ENCODE measurements around the gene CH25H.
"Not testable (repeated sequence)": the region's sequence is repeated elsewhere in the genome, so short reads cannot be mapped to it uniquely, and the experiment has no call there.

The CH25H gene, protein sequence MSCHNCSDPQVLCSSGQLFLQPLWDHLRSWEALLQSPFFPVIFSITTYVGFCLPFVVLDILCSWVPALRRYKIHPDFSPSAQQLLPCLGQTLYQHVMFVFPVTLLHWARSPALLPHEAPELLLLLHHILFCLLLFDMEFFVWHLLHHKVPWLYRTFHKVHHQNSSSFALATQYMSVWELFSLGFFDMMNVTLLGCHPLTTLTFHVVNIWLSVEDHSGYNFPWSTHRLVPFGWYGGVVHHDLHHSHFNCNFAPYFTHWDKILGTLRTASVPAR

DNA sequence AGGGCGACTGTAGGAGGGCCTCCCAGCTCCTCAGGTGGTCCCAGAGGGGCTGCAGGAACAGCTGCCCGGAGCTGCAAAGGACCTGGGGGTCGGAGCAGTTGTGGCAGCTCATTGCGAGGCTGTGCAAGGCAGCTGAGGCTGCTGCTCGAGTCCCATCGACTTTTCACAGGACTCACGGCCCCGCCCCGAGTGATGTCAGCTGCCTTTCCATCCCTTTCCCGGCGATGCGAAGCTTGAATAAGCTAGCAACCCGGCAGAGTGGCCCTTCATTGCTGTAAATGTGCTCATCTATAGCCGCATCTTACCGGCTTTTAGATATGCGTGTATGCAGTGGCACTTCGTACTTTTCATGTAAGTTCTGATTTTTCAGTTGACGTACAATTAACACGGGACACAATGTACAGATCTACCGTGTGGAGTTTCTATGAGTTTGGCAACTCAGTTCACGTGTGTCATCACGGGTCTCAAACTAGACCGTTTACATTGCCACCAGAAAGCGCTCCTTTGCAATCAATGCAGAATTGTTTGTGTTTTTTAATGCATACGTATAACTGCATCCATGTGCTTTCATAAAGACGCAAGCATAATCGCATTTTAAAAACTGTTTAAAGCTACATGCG is at the start of gene CH25H:
CH25H (minus strand) TSS at position 137 of the 620 bp plus-strand sequence; CDS start at position 112, 25 bp downstream.
- DNase-seq = peak in 1 of 2 experiments; percentile 41

DNA sequence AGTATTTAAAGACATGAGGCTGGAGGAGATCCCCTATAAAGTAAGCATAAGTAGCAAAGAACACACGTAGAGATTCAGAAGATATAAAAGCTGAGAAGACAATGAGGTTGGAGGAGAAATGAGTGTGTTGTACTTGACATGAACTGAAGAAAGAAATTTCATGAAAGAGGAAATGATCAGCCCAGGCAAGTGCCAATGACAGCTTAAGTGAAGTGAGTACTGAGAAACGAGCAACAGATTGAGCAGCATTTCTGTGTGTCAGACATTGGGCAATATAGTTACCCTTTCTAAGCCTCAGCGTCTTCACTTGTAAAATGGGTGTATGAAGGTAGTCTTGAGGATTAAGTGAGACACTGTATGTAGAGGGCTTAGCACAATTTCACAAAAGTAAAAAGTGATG is 49.2 kb upstream of the CH25H start:
- no peak for DNase-seq

DNA sequence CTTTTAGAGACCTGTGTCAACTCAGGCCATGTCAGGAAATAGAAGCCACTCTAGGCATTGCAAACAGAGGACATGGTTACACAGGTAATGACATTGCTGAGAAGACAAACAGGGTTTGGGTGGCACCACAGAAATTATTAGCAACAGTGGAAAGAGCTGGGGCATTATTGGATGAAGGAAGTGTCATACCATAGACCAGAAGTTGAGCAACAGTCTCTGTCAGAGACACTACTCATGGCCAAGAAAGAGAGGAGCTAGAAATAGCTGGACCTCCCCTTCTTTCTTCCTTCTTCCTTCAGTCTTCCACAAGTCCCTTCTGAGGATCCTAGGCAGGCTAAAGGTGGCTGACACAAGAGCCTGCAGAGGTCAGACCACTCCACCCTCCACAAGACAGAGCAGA is 48.7 kb upstream of the CH25H start:
- DNase-seq = no peak

DNA sequence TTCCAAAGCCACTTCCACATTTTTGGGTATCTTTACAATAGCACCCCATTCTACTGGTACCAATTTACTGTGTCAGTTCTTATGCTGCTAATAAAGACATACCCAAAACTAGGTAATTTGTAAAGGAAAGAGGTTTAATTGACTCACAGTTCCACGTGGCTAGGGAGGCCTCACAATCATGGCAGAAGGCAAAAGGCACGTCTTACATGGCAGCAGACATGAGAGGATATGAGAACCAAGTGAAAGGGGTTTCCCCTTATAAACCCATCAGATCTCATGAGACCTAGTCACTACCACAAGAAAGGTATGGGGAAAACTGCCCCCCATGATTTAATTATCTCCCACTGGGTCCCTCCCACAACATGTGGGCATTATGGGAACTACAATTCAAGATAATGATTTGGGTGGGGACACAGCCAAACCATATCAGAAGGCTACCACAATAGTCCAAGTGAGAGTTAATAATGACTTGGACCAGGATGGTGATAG is 48.0 kb upstream of the CH25H start:
- not testable (repeated sequence) for DNase-seq

DNA sequence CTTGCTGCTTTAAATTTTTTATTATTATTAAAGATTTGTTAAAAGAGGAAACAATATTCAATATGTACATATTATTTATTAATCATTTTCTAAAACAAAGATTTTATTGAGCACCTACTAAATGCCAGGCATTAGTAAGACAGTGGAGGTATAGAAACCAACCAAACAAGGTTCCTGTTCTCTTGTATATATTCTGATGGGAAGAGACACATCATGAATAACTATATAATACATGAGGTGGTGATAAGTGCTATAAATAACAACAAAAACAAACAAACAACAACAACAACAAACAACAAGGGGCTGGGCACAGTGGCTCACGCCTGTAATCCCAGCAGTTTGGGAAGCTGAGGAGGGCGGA is 45.1 kb upstream of the CH25H start:
- no peak for DNase-seq

DNA sequence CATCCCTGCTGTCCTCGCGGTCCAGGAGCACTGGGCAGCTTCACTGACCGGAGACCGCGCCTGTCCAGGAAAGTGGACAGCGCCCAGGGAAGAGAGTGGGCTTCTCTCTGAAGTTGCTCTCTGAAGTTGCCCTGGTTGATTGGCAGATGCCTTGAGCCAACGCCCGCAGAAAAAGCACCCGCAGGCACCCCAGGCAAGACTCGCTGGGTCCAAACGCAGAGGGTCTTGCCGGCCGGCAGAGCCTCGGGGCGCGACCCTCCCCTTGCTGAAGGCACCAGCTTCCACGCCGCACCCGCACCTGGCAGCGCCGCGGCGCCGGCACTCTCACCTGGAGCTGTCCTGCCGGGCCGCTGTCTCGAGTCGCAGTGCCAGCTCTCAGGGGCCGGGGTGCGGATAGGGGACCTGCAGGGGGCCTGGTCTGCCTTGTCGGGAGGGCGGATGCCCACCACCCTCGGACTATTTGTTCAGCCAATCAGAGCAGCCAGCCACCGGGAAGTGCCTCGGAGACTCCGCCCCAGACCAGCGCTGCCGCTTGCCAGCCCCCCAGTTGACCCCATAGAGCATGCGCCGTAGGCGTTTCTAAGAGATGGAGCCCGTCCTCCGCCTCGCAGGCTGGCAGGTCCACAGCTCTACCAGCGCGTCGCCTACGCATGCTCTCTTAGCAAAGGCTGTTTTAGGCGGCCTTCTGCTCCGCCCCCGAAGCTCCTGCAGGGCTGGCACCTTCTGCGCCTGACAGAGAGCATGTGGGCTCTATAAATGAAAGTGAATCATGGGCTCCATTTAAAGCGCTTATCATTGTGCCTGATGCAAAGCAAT is 44.5 kb upstream of the CH25H start, which contains the start of gene LIPA:
LIPA (minus strand) TSS at position 367 of the 816 bp plus-strand sequence. CDS start 4,127 bp downstream, outside the sequence.
- DNase-seq = peak; percentile 81 to 89

DNA sequence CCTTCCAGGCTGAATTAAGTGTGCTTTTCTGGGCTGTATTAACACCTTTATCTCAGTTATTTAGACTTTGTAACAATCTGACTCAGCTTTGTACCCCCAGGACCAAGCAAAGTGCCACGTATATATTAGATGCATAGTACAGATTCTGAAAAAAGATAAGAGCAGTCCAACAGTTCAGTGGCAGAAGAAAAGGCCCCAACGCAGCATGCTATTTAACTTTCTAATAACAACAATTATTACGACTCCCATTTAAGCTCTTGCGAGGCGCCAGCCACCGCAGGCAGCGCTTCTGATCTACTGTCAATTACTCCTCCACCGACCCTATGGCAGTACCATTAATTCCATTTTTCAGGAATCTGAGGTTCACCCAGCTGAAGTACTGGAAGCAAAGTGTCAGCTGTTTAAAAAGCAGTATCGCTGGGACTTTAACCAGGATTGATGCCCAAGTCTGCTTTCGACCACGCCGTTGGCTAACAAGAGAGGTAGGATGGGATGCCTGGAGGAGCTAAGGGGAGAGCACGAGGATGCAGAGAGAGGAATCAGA is 43.8 kb upstream of the CH25H start:
- no peak for DNase-seq

DNA sequence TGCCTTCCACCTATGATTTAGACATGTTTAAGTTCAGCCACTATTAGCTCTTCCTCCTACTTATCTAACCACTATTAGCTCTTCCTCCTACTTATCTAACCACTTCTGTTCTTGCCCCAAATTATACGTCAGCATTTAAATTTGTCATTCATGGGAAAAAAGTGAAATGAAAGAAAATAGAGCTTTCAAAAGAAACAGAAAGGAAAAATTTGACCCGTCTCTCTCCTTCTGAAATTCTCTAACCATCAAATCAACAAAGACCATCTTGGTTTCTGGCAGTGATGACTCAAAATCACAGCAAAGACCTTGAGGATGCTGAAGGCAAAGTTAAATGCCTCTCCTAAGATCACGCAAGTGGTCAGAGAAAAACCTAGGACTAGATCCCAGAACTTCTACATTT is 41.9 kb upstream of the CH25H start:
- no peak for DNase-seq

DNA sequence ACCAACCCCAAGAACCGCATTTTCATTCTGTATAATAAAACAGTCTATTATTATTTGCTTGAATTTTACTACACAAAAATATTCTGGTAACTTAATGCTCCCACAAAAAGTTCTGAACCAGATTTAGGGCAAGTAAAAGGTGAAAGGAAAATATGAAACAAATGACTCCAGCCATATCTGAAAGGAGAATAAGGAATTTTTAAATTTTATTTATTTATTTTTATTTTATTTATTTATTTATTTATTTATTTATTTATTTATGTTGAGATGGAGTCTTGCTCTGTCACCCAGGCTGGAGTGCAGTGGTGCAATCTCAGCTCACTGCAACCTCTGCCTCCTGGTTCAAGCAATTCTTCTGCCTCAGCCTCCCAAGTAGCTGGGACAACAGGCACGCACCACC is 40.5 kb upstream of the CH25H start:
- DNase-seq = not testable (repeated sequence)

DNA sequence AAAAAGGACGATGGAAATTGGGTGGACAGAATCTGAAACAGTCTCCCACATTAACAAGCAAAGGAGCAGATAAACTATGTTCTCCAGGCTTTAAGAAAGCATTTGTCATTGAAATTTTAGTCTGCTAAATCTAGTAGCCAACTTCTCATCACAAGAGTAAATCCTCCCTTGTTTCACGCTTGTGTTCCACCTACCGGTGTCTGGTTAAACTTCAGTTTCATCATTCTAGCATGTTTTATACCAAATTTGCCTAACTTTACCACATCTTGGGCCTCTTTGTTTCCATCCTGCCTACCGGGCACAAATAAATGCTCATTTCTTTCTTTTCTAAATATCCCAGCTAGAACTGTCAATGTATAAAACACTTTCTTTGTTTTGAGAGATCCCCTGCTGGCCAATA is 38.7 kb upstream of the CH25H start:
- no peak for DNase-seq

DNA sequence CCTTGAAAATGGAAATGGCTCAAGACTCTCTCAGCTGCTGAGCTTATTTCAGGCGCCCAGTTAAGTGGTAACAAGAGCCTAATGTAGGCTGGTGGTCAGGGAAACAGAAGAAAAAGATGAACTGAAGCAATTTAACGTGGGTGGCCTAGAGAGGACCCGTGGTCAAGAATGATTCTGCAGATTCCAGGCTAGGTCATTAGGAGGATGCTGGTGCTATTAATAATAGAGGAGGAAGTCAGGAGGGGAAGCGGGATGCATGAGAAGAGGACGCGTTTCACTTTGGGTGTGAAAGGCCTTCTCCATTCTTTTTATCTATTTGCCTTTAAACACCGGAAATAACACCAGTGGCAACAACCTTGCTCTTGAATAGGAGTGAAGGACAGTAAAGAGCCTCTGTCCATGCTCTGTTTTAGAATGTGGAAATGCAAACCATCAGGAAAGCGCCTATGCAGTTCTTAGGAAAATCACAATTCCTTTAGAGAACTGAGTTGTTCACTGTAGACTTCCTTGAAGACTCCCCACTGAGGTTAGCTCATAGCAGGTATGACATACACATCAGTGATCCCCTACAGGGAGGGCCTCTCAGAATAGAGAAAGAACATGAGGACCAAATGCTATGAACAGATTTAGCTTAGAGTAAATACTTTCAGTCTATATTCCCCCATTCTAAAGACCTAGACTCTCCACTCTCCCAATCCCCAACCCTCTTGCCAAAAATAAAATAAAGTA is 35.9 kb upstream of the CH25H start:
- no peak for DNase-seq

DNA sequence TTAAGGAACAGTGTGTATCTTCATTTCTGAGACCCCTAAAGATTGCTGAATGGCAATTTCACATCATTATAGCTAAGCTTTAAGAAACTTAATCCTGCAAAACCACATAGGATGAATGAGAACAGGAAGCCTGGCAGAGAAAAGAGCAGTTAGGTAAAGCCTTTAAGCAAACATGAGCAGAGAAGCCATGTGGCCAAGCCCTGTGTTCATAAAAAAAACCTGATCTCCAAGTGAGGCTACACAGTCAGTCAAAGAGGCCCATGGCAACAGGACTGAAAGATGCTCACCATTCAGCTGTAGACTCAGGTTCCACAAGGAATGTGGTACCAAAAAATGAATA is 35.2 kb upstream of the CH25H start:
- DNase-seq = peak in 1 of 2 experiments; percentile 2

DNA sequence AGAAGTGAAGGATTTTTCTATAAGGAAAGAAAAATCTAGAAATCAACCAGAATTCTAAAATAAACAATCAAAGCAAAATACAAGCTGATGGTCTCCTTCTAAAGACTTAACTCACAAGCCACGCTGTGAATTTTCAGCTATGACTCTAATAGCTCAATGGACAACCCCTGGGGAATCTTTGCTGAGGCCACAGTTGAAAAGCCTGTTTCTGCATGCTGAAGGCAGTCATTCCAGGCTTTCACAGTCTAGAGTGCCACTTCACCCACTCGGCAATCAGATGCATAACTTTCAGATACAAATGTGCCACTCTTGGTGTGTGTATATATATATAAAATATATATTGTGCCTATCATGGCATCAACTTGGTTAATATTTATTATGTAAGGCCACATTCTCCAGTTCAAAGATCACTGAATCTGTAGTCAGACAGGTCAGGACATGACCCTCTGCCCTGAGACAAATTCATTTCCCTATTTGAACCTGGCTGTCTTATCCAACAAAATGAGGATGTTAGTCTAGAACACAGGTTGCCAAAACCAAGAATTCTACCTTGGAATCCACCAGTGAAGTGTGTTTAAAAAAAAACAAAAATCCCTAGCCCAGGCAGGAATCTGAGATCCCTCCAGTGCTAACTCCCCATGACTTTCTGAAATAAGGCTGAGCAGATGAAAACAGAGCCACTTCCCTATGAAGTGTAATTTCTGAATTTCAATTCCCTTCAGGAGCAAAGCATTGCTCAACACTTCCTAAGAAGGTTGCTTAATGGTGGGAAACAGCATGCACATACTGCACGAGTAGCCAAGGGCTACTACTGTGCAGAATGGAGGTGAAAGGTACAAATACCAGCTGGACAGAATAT is 34.6 kb upstream of the CH25H start:
- DNase-seq = no peak

DNA sequence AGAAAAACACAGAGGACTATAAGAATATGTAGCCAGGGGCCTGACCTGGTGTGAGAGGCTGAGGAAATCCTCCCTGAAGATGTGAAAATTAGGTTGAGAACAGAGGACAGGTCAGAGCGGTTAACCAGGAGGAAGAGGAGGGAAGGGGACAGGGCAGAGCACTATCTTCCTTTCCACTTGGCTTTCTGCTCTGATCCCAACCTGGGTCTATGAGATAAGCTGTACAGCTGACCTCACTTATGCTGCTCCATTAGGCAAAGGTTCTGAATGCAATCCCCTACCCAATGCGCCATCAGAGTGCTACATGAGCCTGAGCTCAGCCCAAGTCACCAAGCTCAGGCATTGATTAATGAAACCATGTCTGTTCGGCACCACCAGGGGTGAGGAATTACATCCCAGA is 33.9 kb upstream of the CH25H start:
- DNase-seq = no peak

DNA sequence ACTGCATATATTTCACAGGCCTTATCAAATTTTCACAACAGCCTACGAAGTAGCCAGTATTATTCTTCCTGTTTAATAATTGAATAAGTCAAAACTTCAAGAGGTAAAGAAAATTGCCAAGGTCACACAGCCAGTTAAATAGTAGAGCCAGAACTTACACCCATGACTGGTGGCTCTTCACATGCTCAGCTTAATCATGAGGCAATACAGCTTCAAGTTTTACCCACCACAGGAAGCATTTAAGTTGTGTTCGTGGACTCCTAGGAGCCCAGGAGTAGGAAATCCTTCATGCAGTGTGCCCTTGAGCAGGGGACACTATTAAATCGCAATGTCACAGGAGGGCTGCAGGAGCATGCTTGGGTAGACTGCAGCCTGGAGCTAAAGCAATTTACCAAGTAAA is 33.4 kb upstream of the CH25H start:
- no peak for DNase-seq

DNA sequence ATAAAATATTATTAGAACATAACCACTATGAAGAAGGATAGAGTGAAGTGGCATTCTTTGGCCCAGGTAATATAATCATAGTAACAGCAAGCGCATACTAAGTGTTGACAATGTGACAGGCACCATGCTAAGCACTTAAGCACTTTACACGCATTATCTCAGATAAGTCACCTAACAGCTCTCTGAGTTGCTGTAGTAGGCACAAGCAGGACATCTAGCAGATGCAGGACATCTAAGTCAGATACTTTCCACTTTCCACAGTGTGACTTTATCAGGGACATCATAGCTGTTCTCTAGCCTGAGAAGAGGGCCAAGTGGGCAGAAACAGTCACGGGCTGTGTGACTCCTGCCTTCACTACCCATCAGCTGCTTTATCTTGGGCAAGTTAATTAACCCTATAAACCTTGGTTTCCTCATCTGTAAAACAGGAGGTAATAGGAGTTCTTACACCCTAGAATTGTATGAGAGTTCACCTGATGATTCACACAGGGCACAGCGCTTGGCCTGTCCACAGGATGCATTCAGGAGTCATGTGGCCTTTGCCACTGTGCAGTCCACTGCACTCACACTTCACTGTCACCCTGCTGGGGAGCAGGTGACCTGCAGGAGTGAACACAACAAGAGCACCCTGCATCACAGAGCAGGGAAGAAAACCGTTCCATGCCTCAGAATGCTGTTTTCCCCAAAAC is 32.0 kb upstream of the CH25H start:
- DNase-seq = no peak

DNA sequence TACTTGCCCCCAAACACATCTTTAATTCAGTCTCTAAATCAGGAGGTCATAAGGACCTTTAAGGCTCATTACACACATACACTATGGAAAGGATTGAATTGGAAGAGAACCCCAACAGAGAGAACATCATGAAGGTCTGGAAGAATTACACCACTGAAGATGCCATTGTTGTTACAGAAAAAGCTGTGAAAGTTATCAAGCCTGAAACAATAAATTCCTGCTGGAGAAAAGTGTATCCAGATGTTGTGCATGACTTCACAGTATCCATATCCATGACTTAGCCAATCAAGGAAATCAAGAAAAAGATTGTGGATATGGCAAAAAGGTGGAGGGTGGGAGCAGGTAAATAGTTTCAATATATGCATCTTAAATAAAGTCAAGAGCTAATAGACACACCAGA is 30.7 kb upstream of the CH25H start:
- DNase-seq = no peak

DNA sequence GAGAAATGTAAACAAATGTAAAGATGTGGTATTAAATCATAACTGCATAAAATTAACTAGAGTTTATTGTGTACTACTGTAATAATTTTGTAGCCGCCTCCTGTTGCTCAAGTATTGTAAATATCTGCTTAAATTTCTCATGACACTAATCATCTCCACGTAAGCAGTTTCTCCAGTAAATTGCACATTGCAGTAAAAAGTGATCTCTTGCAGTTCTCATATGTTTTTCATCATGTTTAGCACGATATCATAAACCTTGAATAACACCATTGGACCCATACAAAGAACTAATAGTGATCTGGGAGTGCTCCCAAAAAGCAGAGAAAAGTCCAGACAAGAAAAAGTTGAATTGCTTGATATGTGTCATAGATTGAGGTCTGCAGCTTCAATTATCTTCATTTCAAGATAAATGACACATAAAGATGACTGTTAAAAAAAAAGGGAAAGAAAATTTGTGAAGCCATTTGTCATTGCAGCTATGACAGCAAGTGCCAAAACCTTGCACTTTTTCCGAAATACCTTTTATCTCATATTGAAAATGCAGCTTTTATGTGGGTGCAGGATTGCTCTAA is 29.2 kb upstream of the CH25H start:
- DNase-seq = no peak

DNA sequence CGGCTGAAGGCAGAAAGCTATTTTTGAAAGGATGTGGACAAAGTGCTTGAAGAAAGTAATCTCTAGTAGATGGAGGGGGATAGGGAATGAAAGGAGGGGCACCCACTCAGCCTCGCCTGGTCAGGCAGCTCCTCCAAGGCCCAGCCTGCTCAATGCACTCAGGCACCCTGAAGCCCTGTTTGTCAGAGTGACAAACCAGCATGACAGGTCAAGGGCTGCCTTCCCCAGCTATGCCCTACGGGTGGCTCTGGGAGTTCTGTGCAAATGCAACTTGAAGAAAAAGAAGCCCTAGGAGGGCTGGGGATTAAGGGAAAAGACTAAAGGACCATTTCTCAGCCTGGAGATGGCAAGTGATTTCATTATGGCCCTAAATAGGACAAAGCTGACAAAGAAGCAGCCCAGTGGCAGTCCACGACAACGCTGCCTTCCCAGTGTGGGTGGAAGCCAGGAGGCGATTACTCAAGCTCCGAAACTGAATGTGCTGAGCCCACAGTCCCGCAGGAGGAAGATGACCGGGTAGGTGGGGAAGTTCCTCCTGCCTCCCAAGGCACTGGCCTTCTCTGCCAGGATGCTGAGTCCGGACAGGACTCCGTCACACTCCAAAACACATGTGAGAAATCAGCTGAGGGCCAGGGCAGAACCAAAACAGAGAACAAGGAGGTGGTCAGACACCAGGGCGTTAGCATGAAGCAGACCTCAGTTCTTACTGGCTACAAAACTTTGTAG is 28.1 kb upstream of the CH25H start:
- no peak for DNase-seq

DNA sequence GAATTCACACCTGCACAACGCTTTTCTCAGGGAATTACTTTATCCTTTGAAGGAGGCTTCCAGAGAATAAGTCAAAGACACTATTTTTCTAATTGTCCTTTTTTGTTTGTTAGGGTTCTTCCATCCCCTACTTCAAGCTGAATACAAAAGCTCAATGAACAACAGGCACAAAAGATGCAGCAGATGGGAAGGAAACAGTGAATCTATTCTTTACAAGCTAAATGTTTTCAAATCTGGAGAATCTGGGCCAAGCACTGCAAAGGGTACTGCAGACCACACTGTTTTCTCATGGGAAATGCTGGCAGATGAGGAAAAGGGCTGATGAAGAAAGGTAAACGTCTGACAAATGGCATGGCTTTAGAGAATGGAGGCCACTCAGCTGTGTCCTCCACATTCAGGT is 25.9 kb upstream of the CH25H start:
- DNase-seq = no peak
